ENCODE measurements around the gene C2CD2. TPM values are rescaled to one million over a fixed set of nuclear protein-coding genes. Genes with fewer than 3 reads are reported as not detected.

C2CD2 gene
- total RNA-seq, 4 donors from 2014 or later: 39.4 to 79.5 (median 49.4) TPM

GRCh38 chr21:41865002-41865777 lies 88.6 kb downstream of the C2CD2 start:
- TF ChIP-seq POLR2A (IDR thresholded peaks at IDR 0.05): no peak
- TF ChIP-seq CTCF (IDR thresholded peaks at IDR 0.05): no peak
- H3K4me3 ChIP-seq (ENCODE audit: low read depth, poor library complexity, severe bottlenecking): no peak overlapping the region
- intact Hi-C loops (cut with DNase I; ENCODE audit: low total_unique reads): no loop called here
- no peak for DNase-seq (ENCODE audit: low spot score in 2 of 2)
- WGBS, 2 donors: 84 to 92% methylated on average over 15 of the region's 15 CpGs

- DNase-seq (ENCODE audit: low spot score in 2 of 2): no peak
- intact Hi-C loops (cut with DNase I; ENCODE audit: low total_unique reads): no loop called here
- 95% methylated on average over 10 of the region's 10 CpGs for WGBS, 2 donors
- no peak overlapping the region for H3K4me3 ChIP-seq (ENCODE audit: low read depth, poor library complexity, severe bottlenecking)
- TF ChIP-seq CTCF (IDR thresholded peaks at IDR 0.05): no peak
- no peak for TF ChIP-seq POLR2A (IDR thresholded peaks at IDR 0.05)
Observed at GRCh38 chr21:41864311-41865001, 89.4 kb downstream of the C2CD2 start.

GRCh38 chr21:41863439-41863740 lies 90.4 kb downstream of the C2CD2 start:
- TF ChIP-seq CTCF (IDR thresholded peaks at IDR 0.05): no peak
- no peak for TF ChIP-seq POLR2A (IDR thresholded peaks at IDR 0.05)
- H3K4me3 ChIP-seq (ENCODE audit: low read depth, poor library complexity, severe bottlenecking): no peak overlapping the region
- no peak for DNase-seq (ENCODE audit: low spot score in 2 of 2)
- intact Hi-C loops (cut with DNase I; ENCODE audit: low total_unique reads): no loop called here
- 89 to 92% methylated on average over 4 of the region's 4 CpGs for WGBS, 2 donors

GRCh38 chr21:41861987-41862386 lies 91.8 kb downstream of the C2CD2 start:
- TF ChIP-seq CTCF (IDR thresholded peaks at IDR 0.05) (no peak), POLR2A (IDR thresholded peaks at IDR 0.05) (no peak)
- WGBS, 2 donors: 94 to 95% methylated on average over 17 of the region's 17 CpGs
- intact Hi-C loops (cut with DNase I; ENCODE audit: low total_unique reads): no loop called here
- DNase-seq (ENCODE audit: low spot score in 2 of 2): no peak
- H3K4me3 ChIP-seq (ENCODE audit: low read depth, poor library complexity, severe bottlenecking): no peak overlapping the region

- intact Hi-C loops (cut with DNase I; ENCODE audit: low total_unique reads): no loop called here
- no peak for TF ChIP-seq CTCF (IDR thresholded peaks at IDR 0.05)
- TF ChIP-seq POLR2A (IDR thresholded peaks at IDR 0.05): no peak
- 70 to 85% methylated on average over 4 of the region's 4 CpGs for WGBS, 2 donors
- H3K4me3 ChIP-seq (ENCODE audit: low read depth, poor library complexity, severe bottlenecking): no peak overlapping the region
- no peak for DNase-seq (ENCODE audit: low spot score in 2 of 2)
Observed at GRCh38 chr21:41861255-41861654, 92.6 kb downstream of the C2CD2 start.
